Epithelial cell of proximal tubule (primary cell): Measurements from ENCODE around the gene PCSK5. TPM values are rescaled to one million over a fixed set of nuclear protein-coding genes. Genes with fewer than 3 reads are reported as not detected.

ENCODE experiments used
- DNase-seq: peaks from one replicate; pipeline ENCODE4 v3.0.0-alpha.2; 2011; ENCODE audit warnings: low read depth
- H3K4me3 ChIP-seq: 2 replicates; pipeline ENCODE4 v1.5.1; 2011; ENCODE audit warnings: low read depth, mild to moderate bottlenecking, low read length
- CTCF ChIP-seq: conservative IDR thresholded peaks from 2 replicates; pipeline ENCODE4 v1.5.1; 2012; ENCODE audit warnings: low read depth, mild to moderate bottlenecking, low read length
- total RNA-seq: library from RNA; depleted of rRNA; stranded (reverse); fragments of >200 nt; gene quantifications from 2 replicates; pipeline ENCODE4 v1.2.3, GENCODE V29; 2015

PCSK5 gene
- total RNA-seq, 1 donor from 2014 or later: 23.2 TPM

- H3K4me3 ChIP-seq: no peak overlapping the region
- TF ChIP-seq CTCF: no peak
- DNase-seq: no peak
Measured at GRCh38 chr9:75885652-75886051, 4.8 kb upstream of the PCSK5 start.

GRCh38 chr9:75889577-75889976, 896 bp upstream of the PCSK5 start:
- peak overlapping the region; percentile 64 for H3K4me3 ChIP-seq
- TF ChIP-seq CTCF: no peak
- DNase-seq: no peak

DNA sequence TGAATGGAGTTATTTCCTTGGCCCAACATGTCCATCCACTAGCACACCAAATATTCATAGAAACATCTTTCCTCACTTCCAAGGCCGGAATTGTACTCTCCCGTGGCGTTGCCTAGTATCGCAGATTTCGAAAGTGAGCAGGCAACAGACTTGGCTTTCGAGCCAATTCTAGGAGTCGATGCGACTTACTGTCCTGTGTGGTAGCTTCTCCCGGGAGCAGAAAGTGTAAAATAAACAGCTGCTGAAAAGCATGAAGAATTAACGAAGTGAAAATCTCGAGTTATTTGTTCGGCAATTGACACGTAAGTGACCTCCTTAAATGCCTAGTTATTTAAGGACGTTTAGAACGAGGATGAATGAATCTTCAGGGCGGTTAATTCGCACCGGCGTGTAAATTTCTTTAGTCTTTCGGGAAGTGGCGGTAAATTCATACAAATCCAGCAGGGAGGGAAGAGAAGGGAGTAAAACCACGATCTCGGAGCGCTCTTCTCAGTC, 449 bp upstream of the PCSK5 start:
- H3K4me3 ChIP-seq: peak overlapping the region; percentile 64
- DNase-seq: no peak
- no peak for TF ChIP-seq CTCF

- TF ChIP-seq CTCF: no peak
- peak overlapping the region; percentile 64 for H3K4me3 ChIP-seq
- no peak for DNase-seq
Measured at GRCh38 chr9:75891277-75891741, 836 bp downstream of the PCSK5 start.

DNA sequence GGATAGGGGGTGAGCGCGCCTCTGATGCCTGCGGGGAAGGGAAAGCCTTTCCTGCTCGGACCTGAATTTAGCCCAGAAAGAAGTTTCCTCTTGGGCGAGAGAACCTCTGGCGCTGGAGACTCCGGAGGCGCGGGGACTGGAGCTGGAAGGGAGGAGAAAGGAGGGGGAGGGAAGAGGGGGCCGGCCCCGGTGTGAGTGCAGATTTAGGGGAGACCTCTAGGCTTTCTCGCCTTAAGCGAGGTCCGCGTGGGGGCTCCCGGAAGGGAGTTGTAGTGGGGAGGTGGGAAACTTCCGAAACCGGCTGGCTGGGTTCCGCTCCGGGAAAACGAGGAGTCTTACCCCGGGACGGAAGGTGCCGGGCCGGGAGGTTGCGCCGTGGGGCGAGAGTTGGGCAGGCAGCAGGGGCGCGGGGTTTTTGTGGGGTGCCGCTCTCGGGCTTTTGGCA, 1.3 kb downstream of the PCSK5 start:
- no peak for DNase-seq
- TF ChIP-seq CTCF: no peak
- peak overlapping the region; percentile 64 for H3K4me3 ChIP-seq

- no peak for DNase-seq
- H3K4me3 ChIP-seq: peak overlapping the region; percentile 64
- no peak for TF ChIP-seq CTCF
Measured at GRCh38 chr9:75892216-75892911, 1.9 kb downstream of the PCSK5 start.

DNA sequence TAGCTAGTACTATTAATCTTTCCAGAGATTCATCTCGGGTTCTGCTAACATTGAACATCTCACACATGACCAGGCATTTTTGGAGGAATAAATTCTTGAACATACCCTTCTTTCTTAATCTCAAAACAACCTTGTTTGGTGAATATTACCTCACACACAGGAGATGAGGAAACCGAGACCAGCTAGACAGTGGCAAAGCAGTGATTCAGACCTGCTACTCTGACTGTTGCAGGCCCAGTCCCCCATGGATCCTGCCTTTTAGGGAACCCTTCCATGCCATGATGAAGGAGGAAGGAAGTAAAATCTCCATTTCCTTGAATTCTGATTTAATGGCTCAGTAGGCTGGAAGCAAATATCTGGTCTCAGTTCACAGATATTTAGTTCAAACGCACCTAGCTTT, 2.6 kb downstream of the PCSK5 start:
- peak overlapping the region; percentile 64 for H3K4me3 ChIP-seq
- TF ChIP-seq CTCF: no peak
- no peak for DNase-seq
